NCI-H82 treated with DMSO at 0.1 percent for 48 hours (cell line): Measurements from ENCODE around the gene ZNF346.

ENCODE experiments used
- DNase-seq: peaks from one replicate; lab custom pipeline; 2025; ENCODE audit not compliant: unreplicated experiment; lab: John Stamatoyannopoulos, UW

The ZNF346 gene

GRCh38 chr5:177116631-177117373, 94.3 kb downstream of the ZNF346 start:
- DNase-seq: no peak

GRCh38 chr5:177117441-177118045, 95.0 kb downstream of the ZNF346 start:
- DNase-seq: no peak

- no peak for DNase-seq
Measured at GRCh38 chr5:177122566-177122965, 100.1 kb downstream of the ZNF346 start.

DNA sequence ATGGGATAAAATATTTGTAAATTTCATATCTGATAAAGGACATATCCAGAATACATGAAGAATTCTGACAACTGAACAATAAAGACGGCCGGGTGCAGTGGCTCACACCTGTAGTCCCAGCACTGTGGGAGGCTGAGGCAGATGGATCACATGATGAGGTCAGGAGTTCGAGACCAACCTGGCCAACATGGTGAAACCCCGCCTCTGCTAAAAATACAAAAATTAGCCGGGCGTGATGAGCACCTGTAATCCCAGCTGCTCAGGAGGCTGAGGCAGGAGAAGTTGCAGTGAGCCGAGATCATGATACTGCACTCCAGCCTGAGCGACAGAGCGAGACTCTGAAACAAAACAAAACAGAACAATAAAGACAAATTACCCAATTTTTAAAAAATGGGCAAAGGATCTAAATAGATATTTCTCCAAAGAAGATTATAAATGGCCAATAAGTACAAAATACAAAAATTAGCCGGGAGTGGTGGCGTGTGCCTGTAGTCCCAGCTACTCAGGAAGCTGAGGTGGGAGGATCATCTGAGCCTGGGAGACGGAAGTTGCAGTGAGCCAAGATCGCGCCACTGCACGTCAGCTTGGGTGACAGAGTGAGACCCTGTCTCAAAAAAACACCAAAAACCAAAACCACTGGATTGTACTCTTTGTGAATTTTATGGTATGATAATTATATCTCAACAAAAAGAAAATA, 101.4 kb downstream of the ZNF346 start:
- no peak for DNase-seq

GRCh38 chr5:177124486-177124991, 102.0 kb downstream of the ZNF346 start:
- DNase-seq: no peak

- DNase-seq: no peak
Measured at GRCh38 chr5:177126771-177127170, 104.3 kb downstream of the ZNF346 start.

DNA sequence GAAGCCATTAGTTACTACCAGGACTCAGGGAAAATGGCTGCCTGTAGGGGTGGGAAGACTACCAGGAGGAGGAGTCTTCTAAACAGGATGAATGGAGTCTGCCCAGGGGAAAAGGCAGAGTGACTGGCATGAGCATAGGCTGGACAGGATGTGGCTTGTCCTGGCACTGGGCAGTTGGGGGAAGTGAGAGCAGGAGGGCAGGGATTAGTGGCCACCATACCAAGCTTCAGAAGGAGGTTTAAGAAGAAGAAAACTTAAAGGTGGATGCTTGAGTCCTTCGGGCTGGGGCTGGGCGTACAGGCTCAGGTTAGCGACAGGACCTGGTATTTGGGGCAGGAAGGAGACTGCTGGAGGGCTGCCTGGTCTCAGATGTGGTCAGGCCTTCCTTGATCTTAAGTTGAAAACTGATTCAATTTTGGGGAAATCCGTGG, 106.1 kb downstream of the ZNF346 start:
- no peak for DNase-seq

DNA sequence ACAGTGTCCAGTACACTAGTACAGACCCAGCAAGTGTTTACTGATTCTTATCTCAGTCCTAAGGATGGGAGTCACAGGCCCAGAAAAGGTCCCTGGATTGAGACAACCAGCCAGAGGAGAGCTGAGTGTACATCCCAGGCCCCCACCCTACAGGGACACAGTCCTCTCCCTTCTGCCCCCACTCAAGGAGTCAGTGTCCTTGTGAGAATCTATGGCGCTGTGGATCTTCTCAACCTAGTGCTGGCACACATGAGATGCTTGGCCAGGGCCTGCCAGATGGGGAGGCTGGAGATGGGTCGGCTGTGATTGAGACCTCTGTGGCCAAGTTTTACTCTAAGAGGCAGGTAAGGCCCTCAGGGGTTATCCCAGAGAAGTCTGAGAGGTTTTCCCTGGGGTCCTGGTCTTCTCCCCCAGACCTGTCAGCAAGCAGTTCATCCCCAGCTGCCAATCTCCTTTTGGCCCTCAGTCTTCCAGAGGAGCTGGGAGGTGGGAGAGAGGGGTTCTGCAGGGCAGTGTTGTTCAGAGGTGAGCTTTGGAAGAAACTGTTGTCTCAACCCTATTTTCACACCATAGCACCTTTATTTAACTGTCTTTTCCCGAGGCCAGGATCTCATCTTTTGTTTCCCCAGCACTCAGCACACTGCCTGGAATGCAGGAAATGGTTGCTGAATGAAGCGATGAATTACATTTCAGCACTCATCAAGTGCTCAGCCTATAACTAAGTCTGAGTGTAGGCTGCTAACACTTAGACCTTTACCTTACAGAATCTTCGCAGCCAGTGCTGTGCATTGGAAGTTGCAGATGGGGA, 107.9 kb downstream of the ZNF346 start:
- no peak for DNase-seq
